Measurements from ENCODE around the gene FRY.

DNA sequence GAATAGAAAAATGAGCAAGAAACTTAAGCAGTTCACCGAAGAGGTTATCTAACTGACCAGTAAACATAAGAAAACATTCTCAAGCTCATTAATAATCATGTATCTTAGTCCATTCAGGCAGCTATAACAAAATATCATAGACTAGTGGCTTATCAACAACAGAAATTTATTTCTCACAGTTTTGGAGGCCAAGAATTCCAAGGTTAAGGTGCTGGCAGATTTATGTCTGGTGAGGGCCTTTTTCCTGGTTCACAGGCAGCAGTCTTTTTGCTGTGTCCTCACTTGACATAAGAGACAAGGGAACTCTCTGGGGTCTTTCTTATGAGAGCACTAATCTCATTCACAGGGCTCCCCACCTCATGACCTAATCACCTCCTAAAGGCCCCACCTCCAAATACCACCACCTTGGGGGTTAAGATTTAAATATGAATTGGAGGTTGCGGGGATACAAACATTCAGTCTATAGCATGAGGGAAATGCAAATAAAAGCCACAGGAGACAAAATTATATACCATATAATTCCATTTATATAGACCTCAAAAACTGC lies 160.0 kb downstream of the FRY start:
- TF ChIP-seq, protein P1, sequence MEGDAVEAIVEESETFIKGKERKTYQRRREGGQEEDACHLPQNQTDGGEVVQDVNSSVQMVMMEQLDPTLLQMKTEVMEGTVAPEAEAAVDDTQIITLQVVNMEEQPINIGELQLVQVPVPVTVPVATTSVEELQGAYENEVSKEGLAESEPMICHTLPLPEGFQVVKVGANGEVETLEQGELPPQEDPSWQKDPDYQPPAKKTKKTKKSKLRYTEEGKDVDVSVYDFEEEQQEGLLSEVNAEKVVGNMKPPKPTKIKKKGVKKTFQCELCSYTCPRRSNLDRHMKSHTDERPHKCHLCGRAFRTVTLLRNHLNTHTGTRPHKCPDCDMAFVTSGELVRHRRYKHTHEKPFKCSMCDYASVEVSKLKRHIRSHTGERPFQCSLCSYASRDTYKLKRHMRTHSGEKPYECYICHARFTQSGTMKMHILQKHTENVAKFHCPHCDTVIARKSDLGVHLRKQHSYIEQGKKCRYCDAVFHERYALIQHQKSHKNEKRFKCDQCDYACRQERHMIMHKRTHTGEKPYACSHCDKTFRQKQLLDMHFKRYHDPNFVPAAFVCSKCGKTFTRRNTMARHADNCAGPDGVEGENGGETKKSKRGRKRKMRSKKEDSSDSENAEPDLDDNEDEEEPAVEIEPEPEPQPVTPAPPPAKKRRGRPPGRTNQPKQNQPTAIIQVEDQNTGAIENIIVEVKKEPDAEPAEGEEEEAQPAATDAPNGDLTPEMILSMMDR (IDR thresholded peaks at IDR 0.05): no peak
- no peak for TF ChIP-seq POLR2A (IDR thresholded peaks at IDR 0.05)
